Cardiac ventricle fibroblast (primary cell): ENCODE data around the gene BRAP. TPM values are rescaled to one million over a fixed set of nuclear protein-coding genes. Genes with fewer than 3 reads are reported as not detected.

ENCODE experiments used
- total RNA-seq: library from RNA; depleted of rRNA; stranded (reverse); fragments of >200 nt; gene quantifications from 2 replicates; pipeline ENCODE4 v1.2.3, GENCODE V29; 2015

The BRAP gene
- total RNA-seq = 10.3 and 12.5 TPM in 2 replicates

DNA sequence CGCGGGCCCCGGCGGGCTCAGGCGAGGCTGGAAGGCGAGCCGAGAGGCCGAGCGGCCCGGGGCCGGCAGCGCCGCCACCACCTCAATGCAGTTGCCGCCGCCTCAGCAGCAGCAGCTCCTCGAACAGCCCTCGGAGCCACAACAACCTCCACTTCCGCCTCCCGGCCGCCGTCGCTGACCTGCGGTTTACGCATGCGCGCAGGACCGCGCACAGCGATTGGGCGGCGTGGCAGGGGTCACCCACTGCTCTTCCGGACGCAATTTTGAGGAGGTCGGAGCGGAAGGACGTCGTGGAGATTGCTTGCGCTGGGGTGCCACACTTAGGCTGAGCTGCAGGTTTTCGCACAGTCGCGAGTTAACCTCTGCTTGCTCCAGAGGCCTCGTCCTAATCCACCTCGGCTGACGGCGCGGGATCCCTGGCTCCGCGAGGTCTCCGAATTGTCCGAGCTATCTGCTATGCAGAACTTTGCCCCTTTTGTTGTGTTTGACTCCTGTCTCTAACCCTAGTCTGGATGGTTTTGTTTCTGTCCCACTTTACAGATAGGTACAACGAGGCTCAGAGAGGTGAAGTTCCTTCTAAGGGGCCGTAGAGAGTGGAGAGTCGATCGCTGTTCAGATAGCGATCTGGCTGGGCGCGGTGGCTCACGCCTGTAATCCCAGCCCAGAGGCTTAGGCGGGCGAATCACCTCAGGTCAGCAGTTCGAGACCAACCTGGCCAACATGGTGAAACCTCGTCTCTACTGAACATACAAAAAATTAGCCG is at the start of gene BRAP, which contains the start of gene ACAD10:
TSS of gene BRAP (minus strand) at position 146 of the 763 bp plus-strand sequence. CDS start 164 bp downstream, outside the sequence.
TSS of gene ACAD10 (plus strand) at position 243 of the 763 bp plus-strand sequence. CDS start 6,657 bp downstream, outside the sequence.

DNA sequence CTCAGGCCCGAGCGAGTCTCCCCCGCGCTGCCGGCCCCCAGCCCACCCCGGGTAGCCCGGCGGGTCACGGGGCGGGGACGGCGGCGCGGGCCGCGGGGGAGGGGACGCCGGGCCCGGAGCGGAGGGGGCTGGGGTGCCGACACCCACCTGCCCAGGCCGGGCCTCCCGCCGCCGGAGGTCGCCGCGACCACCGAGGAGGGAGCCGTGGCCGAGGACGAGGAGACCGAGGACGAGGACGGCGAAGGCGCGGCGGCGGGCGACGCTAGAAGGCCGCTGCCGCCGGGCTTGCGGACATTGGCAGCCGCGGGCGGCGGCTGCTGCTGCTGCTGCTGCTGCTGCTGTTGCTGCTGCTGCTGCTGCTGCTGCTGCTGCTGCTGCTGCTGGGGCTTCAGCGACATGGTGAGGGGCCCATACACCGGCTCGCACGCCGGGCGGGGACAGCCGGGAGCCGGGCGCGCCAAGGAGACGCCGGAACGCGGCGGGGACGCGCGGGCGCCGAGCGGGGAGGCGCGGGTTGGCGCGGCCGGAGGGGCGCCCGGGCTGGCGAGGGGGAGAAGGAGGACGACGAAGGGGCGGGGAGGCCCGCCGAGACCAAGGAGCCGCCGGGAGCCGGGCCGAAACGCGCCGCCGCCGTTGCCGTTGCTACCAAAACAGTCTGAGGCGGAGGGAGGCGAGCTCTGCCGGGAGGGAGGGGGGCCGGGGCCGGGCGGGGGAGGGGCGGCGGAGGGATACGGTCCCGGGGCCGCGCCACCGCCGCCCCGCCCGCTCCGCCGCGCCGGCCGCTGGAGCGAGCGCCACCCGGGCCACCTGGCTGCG is 86.9 kb downstream of the BRAP start, which contains the start of gene ATXN2:
TSS of gene ATXN2 (minus strand) at position 679 of the 816 bp plus-strand sequence. CDS start at position 398, 281 bp downstream.

Other genes with a start within 250 kb of the BRAP start
- gene ATXN2, start 86.6 kb downstream of the BRAP start, total RNA-seq = 23.8 and 29.3 TPM in 2 replicates
- 21.3 and 27.0 TPM in 2 replicates for gene ACAD10, start 97 bp upstream of the BRAP start, total RNA-seq
- 36.0 and 51.7 TPM in 2 replicates for gene ALDH2, start 81.0 kb upstream of the BRAP start, total RNA-seq
- gene MAPKAPK5, start 156.3 kb upstream of the BRAP start, total RNA-seq = 22.2 and 29.2 TPM in 2 replicates